ENCODE data around the gene EXOC2.

DNA sequence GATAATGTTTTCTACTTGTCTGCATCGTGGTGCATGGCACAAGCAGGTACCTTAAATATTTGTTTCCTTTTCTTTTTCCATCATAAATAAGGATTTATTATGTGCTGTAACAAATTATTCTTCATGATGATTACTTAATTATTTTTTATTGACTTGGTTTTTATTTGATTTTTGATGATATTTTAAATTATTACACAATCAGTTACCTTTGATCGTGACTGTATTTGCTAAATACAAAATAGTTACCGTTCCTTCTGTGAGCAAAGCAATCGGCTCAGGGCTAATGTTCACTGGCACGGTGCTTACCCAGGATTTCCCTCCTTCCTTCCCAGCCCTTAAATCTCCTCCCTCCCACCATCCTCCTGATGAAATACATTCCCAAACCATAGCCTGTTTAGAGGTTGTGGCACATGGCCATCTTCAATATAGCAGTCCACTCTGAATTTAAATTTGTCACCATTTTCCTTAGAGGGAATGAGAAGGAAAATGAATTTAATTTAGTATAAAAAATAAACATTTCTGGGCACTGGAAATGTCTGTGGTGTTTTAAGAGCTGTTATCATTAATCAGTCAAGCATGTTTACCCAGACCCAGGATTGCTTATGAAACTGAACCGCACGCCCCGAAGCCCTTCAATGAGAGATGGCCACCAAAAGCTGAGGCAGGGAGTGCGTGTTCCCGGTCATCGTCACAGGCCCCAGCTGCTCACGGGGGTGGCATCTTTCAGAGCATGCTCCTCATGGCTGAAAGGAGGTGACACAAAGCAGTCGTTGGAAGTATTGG, 23.0 kb upstream of the EXOC2 start:
- TF ChIP-seq ZFP3 (CRISPR knock-in tag; IDR thresholded peaks at IDR 0.05) (no peak), SNAI2 (CRISPR knock-in tag; IDR thresholded peaks at IDR 0.05) (no peak), ZFP30 (CRISPR knock-in tag; IDR thresholded peaks at IDR 0.05) (no peak), ZNF70 (CRISPR knock-in tag; IDR thresholded peaks at IDR 0.05) (no peak), RARB (CRISPR knock-in tag; IDR thresholded peaks at IDR 0.05) (no peak), GLIS3 (CRISPR knock-in tag; IDR thresholded peaks at IDR 0.05) (no peak), ZNF8 (CRISPR knock-in tag; IDR thresholded peaks at IDR 0.05) (no peak), OSR1 (CRISPR knock-in tag; IDR thresholded peaks at IDR 0.05) (no peak), ISL1 (CRISPR knock-in tag; IDR thresholded peaks at IDR 0.05) (no peak)
- TF ChIP-seq, protein P1, sequence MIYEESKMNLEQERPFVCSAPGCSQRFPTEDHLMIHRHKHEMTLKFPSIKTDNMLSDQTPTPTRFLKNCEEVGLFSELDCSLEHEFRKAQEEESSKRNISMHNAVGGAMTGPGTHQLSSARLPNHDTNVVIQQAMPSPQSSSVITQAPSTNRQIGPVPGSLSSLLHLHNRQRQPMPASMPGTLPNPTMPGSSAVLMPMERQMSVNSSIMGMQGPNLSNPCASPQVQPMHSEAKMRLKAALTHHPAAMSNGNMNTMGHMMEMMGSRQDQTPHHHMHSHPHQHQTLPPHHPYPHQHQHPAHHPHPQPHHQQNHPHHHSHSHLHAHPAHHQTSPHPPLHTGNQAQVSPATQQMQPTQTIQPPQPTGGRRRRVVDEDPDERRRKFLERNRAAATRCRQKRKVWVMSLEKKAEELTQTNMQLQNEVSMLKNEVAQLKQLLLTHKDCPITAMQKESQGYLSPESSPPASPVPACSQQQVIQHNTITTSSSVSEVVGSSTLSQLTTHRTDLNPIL (CRISPR knock-in tag; IDR thresholded peaks at IDR 0.05; ENCODE audit: low read depth): no peak
- TF ChIP-seq, protein P2, sequence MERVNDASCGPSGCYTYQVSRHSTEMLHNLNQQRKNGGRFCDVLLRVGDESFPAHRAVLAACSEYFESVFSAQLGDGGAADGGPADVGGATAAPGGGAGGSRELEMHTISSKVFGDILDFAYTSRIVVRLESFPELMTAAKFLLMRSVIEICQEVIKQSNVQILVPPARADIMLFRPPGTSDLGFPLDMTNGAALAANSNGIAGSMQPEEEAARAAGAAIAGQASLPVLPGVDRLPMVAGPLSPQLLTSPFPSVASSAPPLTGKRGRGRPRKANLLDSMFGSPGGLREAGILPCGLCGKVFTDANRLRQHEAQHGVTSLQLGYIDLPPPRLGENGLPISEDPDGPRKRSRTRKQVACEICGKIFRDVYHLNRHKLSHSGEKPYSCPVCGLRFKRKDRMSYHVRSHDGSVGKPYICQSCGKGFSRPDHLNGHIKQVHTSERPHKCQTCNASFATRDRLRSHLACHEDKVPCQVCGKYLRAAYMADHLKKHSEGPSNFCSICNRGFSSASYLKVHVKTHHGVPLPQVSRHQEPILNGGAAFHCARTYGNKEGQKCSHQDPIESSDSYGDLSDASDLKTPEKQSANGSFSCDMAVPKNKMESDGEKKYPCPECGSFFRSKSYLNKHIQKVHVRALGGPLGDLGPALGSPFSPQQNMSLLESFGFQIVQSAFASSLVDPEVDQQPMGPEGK (CRISPR knock-in tag; IDR thresholded peaks at IDR 0.05; ENCODE audit: borderline replicate concordance): no peak

All from SK-N-SH treated with all-trans-retinoic acid at 6 μM for 48 hours (cell line).